Erythroblast (primary cell): ENCODE results near the gene METTL26.

ENCODE experiments used
- GATA1 ChIP-seq: IDR thresholded peaks from 2 replicates; pipeline ENCODE4 v1.6.1; 2011; ENCODE audit warnings: low read depth, mild to moderate bottlenecking, control low read depth, low read length, moderate library complexity
- POLR2A ChIP-seq: IDR thresholded peaks from 2 replicates; pipeline ENCODE4 v1.6.1; 2011; ENCODE audit warnings: mild to moderate bottlenecking, low read length

- TF ChIP-seq POLR2A (no peak), GATA1 (no peak)
Measured at GRCh38 chr16:631808-632358, 4.2 kb downstream of the METTL26 start.
